ENCODE results near the gene NGEF.

DNA sequence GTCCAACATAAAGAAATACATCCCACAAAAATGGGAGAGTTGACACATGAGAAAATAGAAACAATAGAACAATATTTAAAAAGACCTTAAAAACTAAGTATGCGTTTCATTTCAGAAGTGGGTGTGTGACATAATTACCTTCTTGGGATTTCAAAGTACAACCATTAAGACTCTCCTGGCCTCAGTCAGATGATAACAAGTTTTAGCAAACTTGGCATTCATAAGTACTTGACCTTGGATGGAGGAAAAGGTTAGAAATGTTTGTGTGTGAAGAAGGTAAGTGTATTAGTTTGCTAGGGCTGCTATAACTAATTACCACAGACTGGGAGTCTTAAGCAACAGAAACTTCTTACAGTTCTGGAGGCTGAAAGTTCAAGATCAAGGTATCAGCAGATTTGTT, 4.9 kb upstream of the NGEF start:
- TF ChIP-seq, protein P1, sequence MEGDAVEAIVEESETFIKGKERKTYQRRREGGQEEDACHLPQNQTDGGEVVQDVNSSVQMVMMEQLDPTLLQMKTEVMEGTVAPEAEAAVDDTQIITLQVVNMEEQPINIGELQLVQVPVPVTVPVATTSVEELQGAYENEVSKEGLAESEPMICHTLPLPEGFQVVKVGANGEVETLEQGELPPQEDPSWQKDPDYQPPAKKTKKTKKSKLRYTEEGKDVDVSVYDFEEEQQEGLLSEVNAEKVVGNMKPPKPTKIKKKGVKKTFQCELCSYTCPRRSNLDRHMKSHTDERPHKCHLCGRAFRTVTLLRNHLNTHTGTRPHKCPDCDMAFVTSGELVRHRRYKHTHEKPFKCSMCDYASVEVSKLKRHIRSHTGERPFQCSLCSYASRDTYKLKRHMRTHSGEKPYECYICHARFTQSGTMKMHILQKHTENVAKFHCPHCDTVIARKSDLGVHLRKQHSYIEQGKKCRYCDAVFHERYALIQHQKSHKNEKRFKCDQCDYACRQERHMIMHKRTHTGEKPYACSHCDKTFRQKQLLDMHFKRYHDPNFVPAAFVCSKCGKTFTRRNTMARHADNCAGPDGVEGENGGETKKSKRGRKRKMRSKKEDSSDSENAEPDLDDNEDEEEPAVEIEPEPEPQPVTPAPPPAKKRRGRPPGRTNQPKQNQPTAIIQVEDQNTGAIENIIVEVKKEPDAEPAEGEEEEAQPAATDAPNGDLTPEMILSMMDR (IDR thresholded peaks at IDR 0.05; ENCODE audit: insufficient read depth, low read depth, low read length): no peak
- TF ChIP-seq EZH2 (IDR thresholded peaks at IDR 0.05; ENCODE audit: insufficient read depth, low read length): no peak
